GM12873 (cell line): Measurements from ENCODE around the gene COP1.

Experiments
- TF ChIP-seq, protein P1 (sequence below): IDR thresholded peaks from 2 replicates; pipeline ENCODE4 v1.5.1; 2012; ENCODE audit warnings: low read depth, mild to moderate bottlenecking, moderate library complexity, low read length, control low read depth; ENCODE audit not compliant: insufficient read depth; ENCODE audit errors: missing control alignments

The COP1 gene

DNA sequence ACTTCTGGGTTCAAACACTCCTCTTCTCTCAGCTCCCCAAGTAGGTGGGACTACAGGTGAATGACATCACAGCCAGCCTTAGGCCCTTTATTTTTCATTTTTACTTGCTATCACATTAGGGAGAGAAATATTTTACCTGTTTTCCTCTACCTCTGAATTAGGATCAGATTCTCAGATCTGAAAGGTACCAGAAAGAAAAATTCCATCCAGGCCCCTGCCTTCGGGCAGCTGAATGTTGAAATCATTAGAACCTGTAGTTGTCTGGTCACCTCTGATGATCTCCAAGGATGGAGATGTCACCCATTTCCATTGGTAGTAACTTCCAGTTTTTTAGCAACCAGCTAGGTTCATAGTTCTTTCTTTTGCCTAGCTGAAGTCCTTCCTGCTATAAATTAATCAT lies 288.1 kb downstream of the COP1 start:
- TF ChIP-seq, protein P1, sequence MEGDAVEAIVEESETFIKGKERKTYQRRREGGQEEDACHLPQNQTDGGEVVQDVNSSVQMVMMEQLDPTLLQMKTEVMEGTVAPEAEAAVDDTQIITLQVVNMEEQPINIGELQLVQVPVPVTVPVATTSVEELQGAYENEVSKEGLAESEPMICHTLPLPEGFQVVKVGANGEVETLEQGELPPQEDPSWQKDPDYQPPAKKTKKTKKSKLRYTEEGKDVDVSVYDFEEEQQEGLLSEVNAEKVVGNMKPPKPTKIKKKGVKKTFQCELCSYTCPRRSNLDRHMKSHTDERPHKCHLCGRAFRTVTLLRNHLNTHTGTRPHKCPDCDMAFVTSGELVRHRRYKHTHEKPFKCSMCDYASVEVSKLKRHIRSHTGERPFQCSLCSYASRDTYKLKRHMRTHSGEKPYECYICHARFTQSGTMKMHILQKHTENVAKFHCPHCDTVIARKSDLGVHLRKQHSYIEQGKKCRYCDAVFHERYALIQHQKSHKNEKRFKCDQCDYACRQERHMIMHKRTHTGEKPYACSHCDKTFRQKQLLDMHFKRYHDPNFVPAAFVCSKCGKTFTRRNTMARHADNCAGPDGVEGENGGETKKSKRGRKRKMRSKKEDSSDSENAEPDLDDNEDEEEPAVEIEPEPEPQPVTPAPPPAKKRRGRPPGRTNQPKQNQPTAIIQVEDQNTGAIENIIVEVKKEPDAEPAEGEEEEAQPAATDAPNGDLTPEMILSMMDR: no peak

DNA sequence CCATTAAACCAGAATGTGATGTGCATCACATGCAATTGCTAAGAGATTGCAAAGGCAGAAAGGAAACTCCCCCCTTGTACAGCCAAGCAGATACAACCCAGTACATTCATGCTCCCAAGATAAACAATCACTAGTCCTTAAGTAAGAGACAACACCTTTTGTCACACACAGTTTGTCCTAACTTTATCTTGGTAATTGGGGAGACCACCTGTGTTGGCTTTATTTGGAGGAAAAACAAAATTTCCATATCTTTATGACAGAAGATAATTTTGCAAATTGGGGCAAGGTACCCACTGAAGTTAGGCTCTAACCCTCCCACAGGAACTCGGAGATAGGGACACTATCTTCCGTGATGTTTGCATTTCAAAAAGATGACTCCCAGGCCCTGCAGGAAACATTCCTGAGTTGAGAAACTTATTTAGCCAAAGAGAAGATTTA lies 288.7 kb downstream of the COP1 start:
- TF ChIP-seq, protein P1: no peak

DNA sequence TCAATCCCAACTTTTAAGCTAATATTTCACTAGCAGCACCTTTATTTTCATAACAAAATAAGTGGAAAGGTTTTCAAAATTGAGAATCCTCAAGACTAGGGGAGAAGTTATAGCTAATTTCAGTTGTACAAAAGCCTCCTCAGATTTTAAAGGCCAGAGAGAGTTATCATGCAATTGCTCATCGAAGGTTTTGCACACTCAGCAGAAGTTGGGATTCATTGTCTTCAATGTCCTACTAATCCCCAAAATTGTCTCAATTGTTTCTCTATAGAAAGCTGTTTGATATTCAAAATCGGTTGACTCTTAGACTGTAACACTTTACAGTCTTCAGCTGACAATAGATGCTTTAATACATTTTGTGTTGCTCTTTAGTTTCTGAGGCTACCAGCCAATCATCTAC lies 293.0 kb downstream of the COP1 start:
- TF ChIP-seq, protein P1: no peak

DNA sequence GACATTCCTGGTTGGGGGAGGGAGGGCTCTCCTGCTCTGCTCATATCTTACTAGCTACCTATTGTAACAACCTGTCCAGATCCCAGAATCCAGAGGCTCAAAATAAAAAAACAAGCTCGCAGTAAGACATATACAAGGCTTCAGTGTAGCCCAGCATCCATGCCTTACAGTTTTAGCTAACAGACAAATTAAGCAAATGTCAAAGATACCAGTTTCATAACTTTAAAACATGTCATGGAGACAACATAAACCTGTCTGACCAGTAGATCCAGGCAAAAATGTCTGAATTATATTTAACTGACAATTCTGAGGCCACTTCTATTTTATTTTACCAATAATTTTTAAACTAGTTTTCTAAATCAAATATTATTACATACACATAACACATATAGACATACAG lies 295.9 kb downstream of the COP1 start:
- TF ChIP-seq, protein P1: no peak

DNA sequence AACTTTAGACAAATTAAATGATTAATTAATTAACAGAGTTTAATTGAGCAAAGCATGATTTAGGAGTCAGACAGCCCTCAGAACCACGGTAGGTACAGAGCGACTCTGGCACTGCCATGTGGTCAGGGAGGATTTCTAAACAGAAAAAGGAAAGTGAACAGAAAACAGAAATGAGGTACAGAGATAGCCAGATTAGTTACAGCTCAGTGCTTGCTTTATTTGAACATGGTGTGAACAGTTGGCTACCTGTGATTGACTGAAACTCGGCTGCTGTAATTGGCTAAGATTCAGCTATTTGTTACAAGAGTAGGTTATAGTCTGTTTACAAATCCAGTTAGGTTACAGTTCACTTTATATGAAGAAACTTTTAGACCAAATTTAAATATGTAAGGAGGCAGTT lies 300.7 kb downstream of the COP1 start:
- TF ChIP-seq, protein P1: no peak

DNA sequence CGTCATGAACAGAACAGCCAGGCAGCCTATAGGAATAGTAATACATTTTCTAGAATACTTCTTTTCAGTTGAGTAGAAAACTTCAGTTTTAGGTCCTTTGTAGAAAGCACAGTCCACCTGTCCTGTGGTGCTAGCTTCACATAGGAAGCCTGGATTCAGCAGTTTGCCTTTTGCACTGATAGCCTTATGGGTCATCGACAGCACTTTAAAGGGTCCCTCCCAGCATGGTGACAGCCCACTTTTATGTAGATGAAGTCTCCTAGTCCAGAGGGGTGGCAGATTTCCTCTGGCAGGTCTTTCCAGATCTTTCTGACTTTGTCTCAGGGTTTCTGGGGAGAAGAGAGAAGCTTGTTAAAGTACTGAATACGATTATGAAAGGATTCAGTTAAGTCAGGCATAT lies 302.3 kb downstream of the COP1 start:
- TF ChIP-seq, protein P1: no peak

DNA sequence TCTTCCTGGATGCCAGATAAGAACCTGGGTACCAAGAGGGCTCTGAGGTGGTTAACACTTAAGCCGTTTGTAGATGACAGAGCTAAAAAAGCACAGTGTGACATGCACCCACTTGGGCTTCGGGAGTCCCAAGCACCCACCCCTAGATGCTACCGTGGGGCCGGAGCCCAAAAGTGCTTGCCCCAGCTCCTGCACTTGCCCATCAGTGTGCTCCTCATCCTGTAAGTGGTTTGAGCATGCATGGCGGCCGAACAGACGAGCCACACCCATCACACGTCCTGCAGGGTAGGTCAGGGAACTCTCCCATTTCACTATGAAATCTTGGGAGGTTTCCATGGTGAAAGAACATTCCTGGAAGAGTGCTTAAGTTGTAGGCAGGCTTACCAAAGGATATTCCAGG lies 304.8 kb downstream of the COP1 start:
- TF ChIP-seq, protein P1: no peak
